ENCODE measurements around the gene U2AF1L4.

U2AF1L4 gene, protein sequence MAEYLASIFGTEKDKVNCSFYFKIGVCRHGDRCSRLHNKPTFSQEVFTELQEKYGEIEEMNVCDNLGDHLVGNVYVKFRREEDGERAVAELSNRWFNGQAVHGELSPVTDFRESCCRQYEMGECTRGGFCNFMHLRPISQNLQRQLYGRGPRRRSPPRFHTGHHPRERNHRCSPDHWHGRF

DNA sequence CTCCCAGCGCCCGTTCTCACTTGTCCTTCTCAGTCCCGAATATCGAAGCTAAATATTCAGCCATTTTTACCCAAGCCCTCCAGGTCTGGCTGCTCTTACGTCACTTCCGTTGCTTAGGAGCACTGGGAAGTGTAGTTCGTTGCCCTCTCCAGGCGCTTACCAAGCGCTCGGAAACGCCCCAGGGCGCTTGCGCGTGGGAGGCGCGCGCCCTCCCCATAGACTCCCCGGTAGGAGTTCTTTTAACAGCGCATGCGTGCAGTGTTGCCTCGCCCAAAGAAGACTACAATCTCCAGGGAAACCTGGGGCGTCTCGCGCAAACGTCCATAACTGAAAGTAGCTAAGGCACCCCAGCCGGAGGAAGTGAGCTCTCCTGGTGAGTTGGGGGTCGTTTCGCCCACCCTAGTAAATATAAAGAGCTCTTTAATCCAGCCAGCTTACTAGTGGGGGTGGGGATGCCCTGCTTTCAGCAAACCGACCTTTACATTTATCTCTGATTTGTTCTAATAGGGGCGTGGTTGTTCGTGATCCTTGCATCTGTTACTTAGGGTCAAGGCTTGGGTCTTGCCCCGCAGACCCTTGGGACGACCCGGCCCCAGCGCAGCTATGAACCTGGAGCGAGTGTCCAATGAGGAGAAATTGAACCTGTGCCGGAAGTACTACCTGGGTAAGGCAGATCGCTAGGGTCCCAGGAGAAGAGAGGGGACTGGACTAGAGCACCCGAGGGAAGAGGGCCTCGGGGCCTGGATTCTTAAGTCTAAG is at the start of gene U2AF1L4, which contains the start of gene PSENEN:
Gene U2AF1L4, minus strand, starts transcription at position 91 of the 759 bp plus-strand sequence. Its CDS starts 27 bp downstream, at position 64.
Gene PSENEN, plus strand, starts transcription at position 324 of the 759 bp plus-strand sequence. Its CDS starts 280 bp downstream, at position 604.
- DNase-seq (ENCODE audit: low read depth): peak; percentile 95

DNA sequence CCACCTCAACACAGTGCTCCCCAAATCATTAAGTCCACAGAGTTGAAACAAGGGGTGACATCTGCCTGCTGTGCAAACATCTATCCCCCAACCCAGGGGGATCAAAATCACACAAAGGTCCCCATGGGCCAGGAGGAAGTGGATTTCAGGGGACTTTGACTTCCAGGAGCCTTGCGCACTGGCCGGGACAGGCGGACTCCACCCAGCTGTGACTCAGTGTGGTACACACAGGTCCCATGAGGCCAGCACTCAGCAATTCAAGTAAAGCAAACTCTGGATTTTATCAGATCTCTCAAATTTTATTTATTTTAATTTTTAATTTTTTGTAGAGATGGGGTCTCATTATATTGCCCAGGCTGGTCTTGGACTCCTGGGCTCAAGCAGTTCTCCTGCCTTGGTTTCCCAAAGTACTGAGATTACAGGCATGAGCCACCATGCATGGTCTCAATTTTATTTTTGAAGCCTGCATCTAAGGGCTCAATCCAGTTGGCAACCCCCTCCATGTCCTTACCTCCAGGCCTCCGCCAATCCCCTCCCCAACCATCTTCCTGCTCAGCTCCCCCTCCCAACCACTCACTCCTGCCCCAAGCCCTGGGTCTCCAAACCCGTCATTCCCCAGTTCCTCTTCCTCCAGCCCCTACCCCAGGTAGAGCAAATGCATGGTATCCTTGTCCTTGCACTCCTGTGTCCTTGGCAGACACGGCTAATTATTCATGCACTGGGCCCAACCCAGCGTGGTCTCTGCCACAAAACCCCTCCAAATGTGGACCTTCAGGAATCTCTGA is 48.4 kb upstream of the U2AF1L4 start:
- no peak for DNase-seq (ENCODE audit: low read depth)

DNA sequence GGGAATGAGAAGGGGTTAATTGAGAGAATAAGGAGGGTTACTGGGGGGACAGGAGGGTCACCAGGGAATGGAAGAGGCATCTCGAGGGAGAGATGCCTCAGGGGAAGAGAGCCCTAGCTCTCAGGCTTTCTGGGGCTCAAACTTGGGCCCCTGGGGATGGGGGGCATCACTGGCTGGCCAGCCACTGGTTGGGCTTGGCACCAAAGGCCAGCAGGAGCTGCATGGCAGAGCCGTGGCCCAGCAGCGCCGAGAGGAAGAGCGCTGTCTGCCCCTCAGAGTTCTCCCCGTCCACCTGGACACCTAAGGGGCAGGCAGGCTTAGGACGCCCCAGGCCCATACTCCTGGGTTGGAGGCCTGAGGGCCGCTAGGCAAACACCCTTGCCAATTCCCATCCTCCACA is 47.7 kb upstream of the U2AF1L4 start:
- DNase-seq (ENCODE audit: low read depth): no peak

DNA sequence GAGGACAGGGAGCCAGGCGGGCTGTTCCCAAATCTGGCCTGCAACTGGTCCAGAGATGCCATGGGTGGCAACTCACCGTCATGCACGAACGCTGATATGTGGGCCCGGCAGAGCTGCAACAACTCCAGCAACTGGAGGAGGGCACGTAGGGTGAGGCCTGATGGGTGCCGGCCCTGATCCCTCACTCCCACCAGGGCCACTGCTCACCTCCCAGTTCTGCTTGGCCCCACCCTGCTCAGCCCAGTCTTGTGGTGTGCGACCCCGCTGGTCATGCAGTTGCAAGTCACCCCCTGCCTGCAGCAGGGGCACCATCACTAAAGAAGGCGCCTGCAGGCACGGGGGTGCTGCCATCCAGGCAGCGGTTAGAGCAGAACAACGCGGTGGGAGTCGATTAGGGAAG is 47.1 kb upstream of the U2AF1L4 start:
- DNase-seq (ENCODE audit: low read depth): no peak

DNA sequence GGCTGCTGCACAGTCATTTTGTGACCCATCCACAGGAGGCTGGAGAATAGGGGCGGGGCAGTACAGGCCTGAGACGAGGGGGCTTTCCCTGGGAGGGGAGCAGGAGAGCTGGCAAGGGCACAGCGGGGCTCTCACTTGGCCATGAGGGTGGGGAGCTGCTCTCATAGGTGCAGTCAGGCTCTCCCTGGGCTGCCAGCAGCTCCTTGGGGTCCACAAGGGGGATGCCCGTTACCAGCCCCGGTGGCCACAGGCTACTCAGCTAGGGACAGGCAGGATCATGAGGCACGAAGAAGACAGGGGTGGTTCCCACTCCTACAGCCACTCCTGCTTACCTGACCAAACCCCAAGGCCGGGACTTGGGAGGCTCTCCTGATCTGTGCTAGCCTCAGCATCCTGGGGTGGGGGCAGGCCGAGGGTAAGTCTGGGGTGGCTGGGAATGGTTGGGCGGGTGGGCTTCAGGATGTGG is 46.6 kb upstream of the U2AF1L4 start:
- no peak for DNase-seq (ENCODE audit: low read depth)

DNA sequence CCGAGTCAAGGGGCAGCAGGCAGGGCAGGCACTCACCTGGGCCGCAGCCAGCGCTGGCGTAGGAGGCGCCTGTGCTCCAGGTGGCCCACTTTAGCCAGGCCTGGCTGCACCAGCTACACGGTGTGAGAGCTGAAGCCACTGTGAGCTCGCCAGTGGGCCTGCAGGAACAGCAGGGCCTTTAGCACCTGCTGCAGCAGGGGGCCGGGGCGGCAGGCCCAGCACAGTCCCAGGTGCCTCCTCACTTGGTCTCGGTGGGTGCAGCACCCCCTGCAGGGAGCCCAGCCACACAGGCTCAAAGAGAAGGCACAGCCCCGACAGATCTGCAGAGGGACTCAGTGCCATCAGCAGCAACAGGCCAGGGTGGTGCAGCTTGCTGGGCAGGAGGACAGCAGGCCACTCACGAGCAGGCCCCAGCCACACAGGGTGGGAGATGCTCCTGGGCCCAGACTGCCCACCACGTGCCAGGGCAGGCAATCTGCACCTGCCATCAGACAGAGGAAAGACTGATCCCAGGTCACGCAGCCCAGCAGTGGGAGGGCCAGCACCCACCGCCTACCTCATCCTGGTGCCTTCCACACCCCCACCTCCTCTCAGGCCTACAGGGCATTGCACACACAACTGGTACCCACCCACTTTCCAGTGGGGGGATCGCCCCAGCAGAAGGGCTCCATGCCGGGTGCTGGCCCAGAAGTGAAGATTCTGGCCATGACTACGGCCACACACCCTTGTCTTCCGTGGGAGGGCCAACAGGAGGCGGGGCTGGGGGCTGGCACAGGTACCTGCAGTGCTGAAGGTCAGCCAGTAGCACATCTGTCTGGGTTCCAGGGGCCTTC is 46.0 kb upstream of the U2AF1L4 start:
- no peak for DNase-seq (ENCODE audit: low read depth)

DNA sequence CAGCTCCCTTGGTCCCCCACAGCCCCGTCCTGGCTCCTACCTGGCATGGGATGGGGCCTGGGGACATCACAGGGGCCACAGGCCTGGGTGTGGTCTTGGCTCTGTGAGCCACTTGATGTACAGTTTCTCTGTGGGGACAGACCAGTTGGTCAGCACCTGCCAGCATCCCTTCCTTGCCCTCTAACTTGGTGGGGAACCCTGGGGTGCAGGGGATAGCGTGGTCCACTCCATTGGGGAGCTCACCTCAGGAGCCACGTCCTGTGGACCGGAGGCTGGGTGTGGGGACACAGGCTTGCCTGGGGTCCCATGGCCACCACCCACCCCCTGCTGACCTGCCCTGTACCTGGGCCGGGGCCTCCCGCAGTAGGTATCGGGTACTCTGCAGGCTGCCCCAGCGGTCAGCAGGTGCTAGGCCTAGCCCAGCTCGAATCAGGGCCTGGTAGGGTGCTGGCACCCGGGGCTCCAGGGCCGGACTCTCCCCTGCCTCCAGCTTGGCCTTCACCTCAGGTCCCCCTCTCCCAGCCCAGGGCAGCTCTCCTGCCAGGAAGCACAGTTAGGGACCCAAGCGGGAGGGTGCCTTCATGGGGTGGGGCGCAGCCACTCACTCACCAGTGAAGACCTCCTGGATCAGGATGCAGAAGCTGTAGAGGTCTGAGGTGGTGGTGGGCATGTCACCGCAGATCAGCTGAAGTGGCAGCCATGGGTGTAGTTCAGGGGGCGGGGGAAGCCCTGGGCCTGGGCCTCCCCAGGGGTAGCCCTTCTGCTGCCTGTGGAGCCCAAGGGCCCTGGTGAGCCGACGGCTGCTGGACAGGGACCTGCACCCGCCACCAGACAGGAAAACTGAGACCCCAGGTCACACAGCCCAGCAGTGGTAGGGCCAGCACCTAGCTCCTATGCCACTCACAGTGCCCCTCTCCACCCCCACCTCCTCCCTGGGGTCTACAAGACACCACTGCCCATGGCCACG is 45.0 kb upstream of the U2AF1L4 start:
- DNase-seq (ENCODE audit: low read depth): no peak

DNA sequence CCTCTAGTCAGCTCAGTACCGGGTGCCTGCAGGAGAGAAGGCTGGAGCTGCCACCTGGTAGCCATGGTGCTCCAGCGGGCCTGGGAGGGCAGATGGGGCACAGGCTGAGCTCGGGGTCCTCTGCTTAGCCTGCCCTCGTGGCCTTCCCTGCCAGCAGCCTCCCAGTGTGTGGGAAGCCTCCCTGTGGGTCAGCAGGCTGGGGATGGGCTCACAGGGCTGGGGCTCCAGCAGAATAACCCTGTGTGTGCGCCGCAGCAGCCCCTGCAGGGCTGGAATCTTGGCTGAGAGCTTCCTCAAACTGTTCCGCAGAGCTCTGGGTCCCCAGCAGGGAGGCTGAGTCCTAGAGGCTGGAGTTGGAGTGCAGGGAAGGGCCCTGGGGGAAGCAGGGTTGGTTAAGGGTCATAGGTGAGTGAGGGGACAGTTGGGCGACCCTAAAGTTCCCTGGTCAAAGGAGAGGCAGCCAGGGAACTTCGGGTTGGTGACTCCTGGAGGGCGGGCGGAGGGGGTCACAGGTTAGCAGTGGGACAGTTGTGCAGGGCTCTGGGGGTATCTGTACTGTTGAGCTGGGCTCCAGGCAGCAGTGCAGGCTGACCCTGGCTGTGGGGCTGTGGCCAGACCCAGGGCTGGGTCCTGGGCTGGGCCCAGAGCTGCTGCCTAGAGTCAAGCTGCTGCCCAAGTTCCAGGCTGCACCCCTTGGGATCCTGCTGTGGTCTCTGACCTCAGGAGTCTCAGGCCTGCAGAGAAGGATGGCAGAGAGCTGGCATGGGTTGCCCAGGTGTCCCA is 44.2 kb upstream of the U2AF1L4 start:
- DNase-seq (ENCODE audit: low read depth): no peak

DNA sequence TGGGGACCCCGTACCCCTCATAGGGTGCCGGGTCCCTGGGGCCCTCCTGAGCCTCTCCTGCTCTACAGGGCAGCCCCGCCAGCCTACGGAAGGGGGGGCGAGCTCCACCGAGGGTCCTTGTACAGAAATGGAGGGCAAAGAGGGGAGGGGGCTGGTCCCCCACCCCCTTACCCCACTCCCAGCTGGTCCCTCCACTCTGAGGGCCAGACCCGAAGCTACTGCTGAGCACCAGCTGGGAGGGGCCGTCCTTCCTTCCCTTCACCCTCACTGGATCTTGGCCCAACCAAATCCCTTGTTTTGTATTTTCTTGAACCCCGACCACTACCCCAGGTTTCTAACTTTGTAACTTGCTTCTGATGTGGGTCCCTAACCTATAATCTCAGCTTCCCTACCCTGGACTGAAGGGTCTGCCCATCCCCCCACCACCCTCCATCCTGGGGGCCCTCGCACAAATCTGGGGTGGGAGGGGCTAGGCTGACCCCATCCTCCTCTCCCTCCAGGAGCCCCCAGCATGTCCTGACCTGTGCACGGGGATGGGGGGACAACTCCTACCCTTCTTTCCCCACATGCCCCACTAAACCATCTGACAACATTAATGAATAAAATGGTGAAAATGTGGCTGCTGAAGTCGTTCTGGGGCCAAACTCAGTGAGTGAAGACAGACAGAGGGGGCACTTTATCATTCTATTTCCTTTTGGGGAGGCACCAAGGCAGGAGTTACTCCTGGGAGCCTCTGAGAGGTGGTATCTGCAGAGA is 43.2 kb upstream of the U2AF1L4 start:
- DNase-seq (ENCODE audit: low read depth): no peak

DNA sequence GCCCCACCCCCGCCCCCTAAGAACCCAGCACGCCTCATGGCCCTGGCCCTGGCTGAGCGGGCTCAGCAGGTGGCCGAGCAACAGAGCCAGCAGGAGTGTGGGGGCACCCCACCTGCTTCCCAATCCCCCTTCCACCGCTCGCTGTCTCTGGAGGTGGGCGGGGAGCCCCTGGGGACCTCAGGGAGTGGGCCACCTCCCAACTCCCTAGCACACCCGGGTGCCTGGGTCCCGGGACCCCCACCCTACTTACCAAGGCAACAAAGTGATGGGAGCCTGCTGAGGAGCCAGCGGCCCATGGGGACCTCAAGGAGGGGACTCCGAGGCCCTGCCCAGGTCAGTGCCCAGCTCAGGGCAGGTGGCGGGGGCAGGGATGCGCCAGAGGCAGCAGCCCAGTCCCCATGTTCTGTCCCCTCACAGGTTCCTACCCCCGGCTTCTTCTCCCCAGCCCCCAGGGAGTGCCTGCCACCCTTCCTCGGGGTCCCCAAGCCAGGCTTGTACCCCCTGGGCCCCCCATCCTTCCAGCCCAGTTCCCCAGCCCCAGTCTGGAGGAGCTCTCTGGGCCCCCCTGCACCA is 42.1 kb upstream of the U2AF1L4 start:
- DNase-seq (ENCODE audit: low read depth): no peak

DNA sequence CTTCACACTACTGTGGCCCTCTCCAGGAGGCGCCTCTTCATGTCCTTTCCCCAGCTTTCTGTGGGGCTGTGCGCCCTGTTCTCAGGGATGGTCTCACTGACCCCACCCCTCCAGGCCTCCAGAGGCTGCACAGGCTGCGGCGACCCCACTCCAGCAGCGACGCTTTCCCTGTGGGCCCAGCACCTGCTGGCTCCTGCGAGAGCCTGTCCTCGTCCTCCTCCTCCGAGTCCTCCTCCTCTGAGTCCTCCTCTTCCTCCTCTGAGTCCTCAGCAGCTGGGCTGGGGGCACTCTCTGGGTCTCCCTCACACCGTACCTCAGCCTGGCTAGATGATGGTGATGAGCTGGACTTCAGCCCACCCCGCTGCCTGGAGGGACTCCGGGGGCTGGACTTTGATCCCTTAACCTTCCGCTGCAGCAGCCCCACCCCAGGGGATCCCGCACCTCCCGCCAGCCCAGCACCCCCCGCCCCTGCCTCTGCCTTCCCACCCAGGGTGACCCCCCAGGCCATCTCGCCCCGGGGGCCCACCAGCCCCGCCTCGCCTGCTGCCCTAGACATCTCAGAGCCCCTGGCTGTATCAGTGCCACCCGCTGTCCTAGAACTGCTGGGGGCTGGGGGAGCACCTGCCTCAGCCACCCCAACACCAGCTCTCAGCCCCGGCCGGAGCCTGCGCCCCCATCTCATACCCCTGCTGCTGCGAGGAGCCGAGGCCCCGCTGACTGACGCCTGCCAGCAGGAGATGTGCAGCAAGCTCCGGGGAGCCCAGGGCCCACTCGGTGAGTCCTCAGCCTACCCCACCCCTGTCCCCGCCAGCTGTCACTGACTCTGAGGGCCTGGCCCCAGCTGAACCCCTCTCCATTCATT is 41.3 kb upstream of the U2AF1L4 start:
- DNase-seq (ENCODE audit: low read depth): no peak

DNA sequence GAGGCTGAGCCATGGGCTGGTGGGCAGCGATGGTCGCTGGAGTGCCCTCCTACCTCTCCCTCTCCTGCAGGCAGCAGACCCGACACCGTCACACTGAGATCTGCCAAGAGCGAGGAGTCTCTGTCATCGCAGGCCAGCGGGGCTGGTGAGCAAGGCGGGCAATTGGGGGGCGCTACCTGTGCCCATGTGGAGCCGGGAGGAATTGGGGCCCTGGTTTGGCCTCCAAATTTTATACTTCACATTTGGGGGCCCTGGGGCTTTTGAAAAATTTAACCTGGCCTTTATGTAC is 40.1 kb upstream of the U2AF1L4 start:
- no peak for DNase-seq (ENCODE audit: low read depth)

DNA sequence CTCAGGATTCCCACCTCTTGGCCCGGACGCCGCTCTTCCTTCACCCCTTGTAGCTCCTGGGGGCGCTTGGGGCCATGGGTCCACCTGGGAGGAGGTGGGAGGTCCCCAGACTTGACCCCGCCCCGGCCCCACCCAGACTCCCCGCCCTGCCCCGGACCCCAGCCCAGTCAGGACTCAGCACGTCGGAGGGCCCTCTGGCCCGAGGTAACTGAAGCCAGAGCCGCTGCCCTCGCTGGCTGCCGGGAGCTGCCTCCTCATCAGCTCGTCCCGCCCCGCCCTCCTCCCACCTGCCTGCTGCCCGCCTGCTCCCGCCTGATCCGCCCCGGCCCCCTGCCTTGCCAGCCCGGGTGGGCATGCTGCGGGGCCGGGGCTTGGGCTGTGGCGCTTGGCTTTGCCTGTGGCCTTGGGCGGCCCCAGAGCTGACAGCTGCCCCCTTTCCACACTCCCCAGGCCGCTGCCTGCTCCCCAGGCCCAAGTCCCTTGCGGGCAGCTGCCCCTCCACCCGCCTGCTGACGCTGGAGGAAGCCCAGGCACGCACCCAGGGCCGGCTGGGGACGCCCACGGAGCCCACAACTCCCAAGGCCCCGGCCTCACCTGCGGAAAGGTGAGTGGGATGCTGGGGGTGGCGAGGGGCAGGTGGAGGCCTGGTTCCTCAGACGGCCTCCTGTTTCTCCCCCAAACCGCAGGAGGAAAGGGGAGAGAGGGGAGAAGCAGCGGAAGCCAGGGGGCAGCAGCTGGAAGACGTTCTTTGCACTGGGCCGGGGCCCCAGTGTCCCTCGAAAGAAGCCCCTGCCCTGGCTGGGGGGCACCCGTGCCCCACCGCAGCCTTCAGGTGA is 39.5 kb upstream of the U2AF1L4 start:
- DNase-seq (ENCODE audit: low read depth): no peak

DNA sequence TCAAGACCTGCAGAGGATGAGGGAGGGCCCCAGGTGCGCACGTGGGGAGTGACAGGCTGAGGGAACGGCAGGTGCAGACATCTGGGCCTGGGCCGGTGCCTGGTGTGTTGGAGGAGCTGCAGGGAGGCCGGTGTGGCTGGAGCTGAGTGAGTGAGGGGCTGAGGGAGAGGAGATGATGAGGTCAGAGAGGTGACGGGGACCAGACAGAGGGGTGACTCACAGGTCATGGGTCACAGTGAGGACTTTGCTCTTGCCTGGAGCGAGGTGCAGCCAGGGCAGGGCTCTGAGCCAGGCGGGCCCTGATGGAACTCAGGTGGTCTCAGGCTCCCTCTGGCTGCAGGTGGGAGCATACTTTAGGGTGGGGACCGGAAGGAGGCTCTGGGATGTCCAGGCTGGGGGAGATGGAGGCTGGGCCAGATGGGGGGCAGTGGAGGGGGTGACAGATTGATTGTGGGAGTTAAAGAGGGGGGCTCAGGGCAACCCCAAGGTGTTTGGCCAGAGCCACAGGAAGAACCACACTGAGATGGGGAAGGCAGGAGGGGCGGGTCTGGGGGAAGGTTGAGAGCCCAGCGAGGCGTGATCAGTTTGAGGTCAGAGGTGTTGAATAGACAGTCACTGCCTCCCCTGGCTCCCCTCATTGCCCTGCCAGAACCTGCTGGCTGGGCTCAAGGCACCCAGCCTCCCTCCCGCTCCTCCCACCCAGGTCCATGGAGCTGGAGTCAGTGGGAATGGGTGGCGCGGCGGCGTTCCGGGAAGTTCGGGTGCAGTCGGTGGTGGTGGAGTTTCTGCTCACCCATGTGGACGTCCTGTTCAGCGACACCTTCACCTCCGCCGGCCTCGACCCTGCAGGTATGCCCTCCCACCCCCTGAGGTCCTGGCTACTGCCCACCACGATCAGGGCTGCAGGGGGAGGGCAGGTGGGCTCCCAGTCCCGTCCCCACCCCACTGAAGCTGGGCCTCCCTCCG is 38.5 kb upstream of the U2AF1L4 start:
- no peak for DNase-seq (ENCODE audit: low read depth)

DNA sequence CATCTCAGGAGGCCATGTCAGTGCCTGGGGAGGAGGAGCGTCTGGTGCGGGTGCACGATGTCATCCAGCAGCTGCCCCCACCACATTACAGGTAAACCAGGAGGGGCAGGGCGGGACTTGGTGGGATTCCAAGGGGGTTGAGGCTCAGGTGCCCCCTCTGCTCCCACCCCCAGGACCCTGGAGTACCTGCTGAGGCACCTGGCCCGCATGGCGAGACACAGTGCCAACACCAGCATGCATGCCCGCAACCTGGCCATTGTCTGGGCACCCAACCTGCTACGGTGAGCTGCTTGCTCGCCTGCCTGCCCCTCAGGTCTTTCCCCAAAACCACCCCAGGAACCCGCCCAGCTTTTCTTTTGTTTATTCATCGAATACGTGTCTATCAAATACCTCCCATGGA is 37.4 kb upstream of the U2AF1L4 start:
- no peak for DNase-seq (ENCODE audit: low read depth)

DNA sequence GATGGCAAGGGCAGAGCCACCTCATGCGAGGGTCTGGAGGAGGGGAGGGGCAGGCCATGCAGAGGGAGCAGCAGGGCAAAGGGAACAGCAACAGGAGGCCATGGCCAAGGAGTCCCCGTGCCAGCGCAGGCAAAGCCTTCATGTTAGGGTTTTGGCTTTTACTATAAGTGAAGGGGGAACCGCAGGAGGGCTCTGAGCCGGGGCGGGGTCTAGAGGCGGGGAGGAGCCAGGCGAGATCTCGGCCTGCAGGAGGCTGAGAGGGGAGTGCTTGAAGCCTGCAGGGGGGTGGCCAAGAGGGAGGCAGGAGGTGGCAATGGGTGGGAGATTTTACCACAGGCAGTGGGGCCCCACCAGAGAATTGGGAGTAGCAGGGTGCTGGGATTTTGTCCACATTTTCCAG is 36.4 kb upstream of the U2AF1L4 start:
- DNase-seq (ENCODE audit: low read depth): no peak

Measured in stimulated activated CD4-positive, alpha-beta T cell treated with anti-CD3 and anti-CD28 coated beads, Interleukin-2, amount 100 ng/mL, for 4 hours (primary cell).